ENCODE results near the gene ATP10A.

ATP10A gene

GRCh38 chr15:25667829-25668228, 195.3 kb downstream of the ATP10A start:
- H3K9ac ChIP-seq (ENCODE audit: low read length): no peak overlapping the region

DNA sequence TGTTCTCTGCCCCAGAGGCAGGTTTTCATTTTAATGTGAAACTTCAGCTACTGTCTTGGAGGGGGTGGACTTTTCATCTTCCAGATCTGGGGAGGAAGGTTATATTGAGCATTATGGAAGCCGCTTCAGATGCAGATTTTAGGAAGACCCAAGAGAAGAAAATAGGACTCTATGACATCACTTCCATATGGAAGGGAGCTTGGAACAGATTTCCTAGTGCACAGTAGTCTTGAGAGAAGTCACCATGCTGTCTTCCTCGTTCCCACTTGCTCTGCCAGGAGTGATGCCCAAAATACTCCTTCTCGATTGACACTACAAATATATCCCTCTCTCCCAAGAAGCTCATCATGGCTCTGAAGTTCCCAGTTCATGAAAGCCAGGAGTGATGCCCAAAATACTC, 197.2 kb downstream of the ATP10A start:
- Histone ChIP-seq H3K27me3 (ENCODE audit: insufficient read depth, low read length) (no peaks in the 10 kb centered on the region), H3K36me3 (ENCODE audit: insufficient read depth, low read length) (no peaks in the 10 kb centered on the region), H3K9me3 (ENCODE audit: low read length) (no peaks in the 10 kb centered on the region), H3K9me2 (ENCODE audit: low read depth, low read length) (no peaks in the 10 kb centered on the region), H4K20me1 (ENCODE audit: insufficient read depth, low read length) (no peaks in the 10 kb centered on the region), H3K4me1 (ENCODE audit: insufficient read depth, low read length, severe bottlenecking) (no peaks in the 10 kb centered on the region), H3K9ac (ENCODE audit: low read length) (no peak overlapping the region), H3K4me2 (ENCODE audit: low read length) (no peak overlapping the region), H3K27ac (ENCODE audit: low read depth, low read length, poor library complexity, severe bottlenecking) (no peak overlapping the region), H3K79me2 (ENCODE audit: insufficient read depth, low read length) (no peaks in the 10 kb centered on the region), H3F3A (ENCODE audit: insufficient read depth, low read length) (no peaks in the 10 kb centered on the region), H2AFZ (ENCODE audit: low read length) (no peak overlapping the region), H3K4me3 (ENCODE audit: low read depth, low read length, poor library complexity, severe bottlenecking) (no peak overlapping the region)
- no peak for TF ChIP-seq CTCF (IDR thresholded peaks at IDR 0.05; ENCODE audit: low read length)
- TF ChIP-seq EZH2 (IDR thresholded peaks at IDR 0.05; ENCODE audit: borderline replicate concordance, low read length): no peak

More at GRCh38 chr15:25667829-25668228, 195.3 kb downstream of the ATP10A start:
- Histone ChIP-seq H3K27ac (ENCODE audit: low read depth, low read length, poor library complexity, severe bottlenecking) (no peak overlapping the region), H3F3A (ENCODE audit: insufficient read depth, low read length) (no peaks in the 10 kb centered on the region), H4K20me1 (ENCODE audit: insufficient read depth, low read length) (no peaks in the 10 kb centered on the region), H3K79me2 (ENCODE audit: insufficient read depth, low read length) (no peaks in the 10 kb centered on the region), H3K9me2 (ENCODE audit: low read depth, low read length) (no peaks in the 10 kb centered on the region), H3K4me1 (ENCODE audit: insufficient read depth, low read length, severe bottlenecking) (no peaks in the 10 kb centered on the region), H3K27me3 (ENCODE audit: insufficient read depth, low read length) (no peaks in the 10 kb centered on the region), H3K4me3 (ENCODE audit: low read depth, low read length, poor library complexity, severe bottlenecking) (no peak overlapping the region), H3K9me3 (ENCODE audit: low read length) (no peaks in the 10 kb centered on the region), H2AFZ (ENCODE audit: low read length) (no peak overlapping the region), H3K4me2 (ENCODE audit: low read length) (no peak overlapping the region), H3K36me3 (ENCODE audit: insufficient read depth, low read length) (no peaks in the 10 kb centered on the region)
- no peak for TF ChIP-seq EZH2 (IDR thresholded peaks at IDR 0.05; ENCODE audit: borderline replicate concordance, low read length)
- TF ChIP-seq CTCF (IDR thresholded peaks at IDR 0.05; ENCODE audit: low read length): no peak

GRCh38 chr15:25664761-25665160, 198.4 kb downstream of the ATP10A start:
- H3K9me2 ChIP-seq (ENCODE audit: low read depth, low read length): no peaks in the 10 kb centered on the region
- H3K9me3 ChIP-seq (ENCODE audit: low read length): no peaks in the 10 kb centered on the region
- no peak overlapping the region for H3K9ac ChIP-seq (ENCODE audit: low read length)
- no peaks in the 10 kb centered on the region for H3K36me3 ChIP-seq (ENCODE audit: insufficient read depth, low read length)
- H3F3A ChIP-seq (ENCODE audit: insufficient read depth, low read length): no peaks in the 10 kb centered on the region
- H3K79me2 ChIP-seq (ENCODE audit: insufficient read depth, low read length): no peaks in the 10 kb centered on the region
- no peak overlapping the region for H3K27ac ChIP-seq (ENCODE audit: low read depth, low read length, poor library complexity, severe bottlenecking)
- H3K4me2 ChIP-seq (ENCODE audit: low read length): no peak overlapping the region
- no peak overlapping the region for H3K4me3 ChIP-seq (ENCODE audit: low read depth, low read length, poor library complexity, severe bottlenecking)
- no peaks in the 10 kb centered on the region for H3K4me1 ChIP-seq (ENCODE audit: insufficient read depth, low read length, severe bottlenecking)
- no peak for TF ChIP-seq CTCF (IDR thresholded peaks at IDR 0.05; ENCODE audit: low read length)
- TF ChIP-seq EZH2 (IDR thresholded peaks at IDR 0.05; ENCODE audit: borderline replicate concordance, low read length): no peak
- H3K27me3 ChIP-seq (ENCODE audit: insufficient read depth, low read length): no peaks in the 10 kb centered on the region
- H2AFZ ChIP-seq (ENCODE audit: low read length): no peak overlapping the region
- no peaks in the 10 kb centered on the region for H4K20me1 ChIP-seq (ENCODE audit: insufficient read depth, low read length)
